Cerebellar nuclear complex (tissue), 1 donor: ENCODE measurements around the gene NGF.

Experiments
- DNase-seq, 2 experiments: peaks; one replicate each; lab custom pipeline; 2025; lab: John Stamatoyannopoulos, UW

The NGF gene

GRCh38 chr1:115237507-115237906 lies 100.5 kb downstream of the NGF start:
- DNase-seq = no peak

DNA sequence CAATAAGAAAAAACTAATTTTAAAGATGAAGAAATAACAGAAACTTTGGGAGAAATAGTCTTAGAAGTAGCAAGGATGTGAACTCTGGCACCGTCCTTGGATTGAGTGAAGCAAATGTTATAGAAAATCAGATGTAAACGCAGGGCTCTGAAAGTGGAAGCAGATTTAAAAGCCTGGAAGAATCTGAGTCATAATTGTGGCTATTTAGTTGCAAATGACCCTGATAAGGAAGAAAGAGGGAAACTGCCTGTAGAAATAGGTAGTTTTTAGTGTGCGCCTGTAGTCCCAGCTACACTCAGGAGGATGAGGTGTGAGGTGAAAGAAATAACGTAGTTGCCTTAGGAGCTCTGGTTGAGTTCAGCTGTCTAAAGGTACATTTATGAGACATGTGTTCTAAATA lies 101.0 kb downstream of the NGF start:
- DNase-seq = no peak
